NCI-H128 (cell line): ENCODE results near the gene RRAD.
"Not testable (repeated sequence)": the region's sequence is repeated elsewhere in the genome, so short reads cannot be mapped to it uniquely, and the experiment has no call there.

Experiments used
- DNase-seq: peaks from one replicate; lab custom pipeline; 2025; ENCODE audit not compliant: unreplicated experiment; lab: John Stamatoyannopoulos, UW

Gene RRAD

DNA sequence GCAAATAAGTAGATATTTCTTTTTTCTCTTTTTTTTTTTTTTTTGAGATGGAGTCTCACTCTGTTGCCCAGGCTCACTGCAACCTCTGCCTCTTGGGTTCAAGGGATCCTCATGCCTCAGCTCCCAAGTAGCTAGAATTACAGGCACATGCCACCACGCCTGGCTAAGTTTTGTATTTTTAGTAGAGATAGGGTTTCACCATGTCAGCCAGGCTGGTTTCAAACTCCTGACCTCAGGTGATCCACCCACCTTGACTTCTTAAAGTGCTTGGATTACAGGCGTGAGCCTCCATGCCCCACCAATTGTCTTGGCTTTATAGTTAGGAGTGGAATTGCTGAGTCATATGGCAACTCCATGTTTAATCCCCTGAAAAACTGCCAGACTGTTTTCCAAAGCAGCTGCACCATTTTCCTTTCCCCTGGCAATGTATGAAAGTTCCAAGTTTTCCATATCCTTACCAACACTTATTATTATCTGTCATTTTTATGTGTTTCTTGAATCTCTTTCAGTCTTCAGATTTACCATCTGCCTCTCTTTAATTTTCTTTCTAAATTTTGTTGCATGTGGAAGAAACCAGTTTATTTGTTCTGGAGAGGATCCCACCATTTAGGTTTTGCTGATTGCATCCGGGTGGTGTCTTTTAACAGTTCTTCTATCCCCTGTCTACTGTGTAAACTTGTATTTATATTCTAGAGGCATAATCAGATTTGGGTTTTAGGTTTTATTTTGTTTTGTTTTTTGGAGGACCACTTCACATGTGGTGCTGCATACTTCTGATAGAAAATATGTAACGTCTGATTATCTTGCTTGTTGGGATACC is 25.8 kb upstream of the RRAD start:
- no peak for DNase-seq

DNA sequence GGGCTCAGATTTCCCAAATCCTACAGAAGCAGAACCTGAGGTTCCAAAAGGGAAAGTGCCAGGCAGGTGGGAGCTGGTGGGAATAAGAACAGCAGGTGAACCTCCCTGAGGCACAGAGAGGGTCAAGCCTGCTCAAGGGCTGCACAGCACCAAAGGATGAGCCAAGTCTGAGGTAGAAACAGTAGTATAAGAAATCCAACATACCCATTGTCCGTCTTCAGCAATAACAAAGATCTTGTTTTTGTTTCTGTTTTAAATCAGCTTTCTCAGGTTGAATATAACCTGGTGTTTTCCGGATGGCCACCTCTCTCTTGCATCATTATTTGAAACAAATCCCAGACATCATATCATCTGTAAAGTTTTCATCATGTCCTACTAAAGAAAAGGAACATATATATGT is 25.1 kb upstream of the RRAD start:
- DNase-seq, result no peak

DNA sequence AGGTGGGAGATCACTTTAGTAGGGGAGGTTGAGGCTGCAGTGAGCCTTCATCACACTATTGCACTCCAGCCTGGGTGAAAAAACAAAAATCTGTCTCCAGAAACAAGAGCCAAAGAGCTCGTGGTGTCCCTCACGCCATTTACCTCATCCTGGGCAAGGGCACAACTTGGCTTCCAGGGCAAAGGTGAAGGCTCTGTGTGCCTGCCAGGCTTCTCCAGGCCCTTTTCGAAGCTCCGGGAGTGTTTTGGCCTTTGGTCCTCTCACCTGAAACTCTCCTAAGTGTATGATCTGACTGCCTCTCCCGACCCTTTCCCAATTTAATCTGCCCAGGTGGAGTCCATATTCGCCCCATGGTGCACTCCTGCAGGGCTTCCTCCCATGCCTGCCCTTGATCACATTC is 24.1 kb upstream of the RRAD start:
- no peak for DNase-seq

DNA sequence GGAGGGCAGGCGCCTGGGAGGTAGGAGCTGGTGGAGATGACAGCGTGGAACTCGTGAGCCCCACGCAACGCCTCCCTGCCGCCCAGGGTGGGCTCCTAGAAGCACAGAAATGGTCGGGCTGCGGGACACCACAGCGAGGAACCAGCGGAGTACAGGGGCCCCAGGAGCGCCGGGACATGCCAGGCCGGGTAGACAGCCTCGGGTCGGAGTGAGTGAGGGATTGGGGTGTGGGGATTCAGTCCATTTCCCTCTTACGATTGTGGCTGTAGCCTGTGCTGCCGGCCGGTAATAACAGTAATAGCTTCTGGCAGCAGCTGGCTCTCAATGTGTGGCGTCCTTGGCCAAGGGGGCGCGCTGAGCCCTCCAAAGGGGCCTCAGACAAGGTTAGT is 23.5 kb upstream of the RRAD start:
- DNase-seq, result no peak

DNA sequence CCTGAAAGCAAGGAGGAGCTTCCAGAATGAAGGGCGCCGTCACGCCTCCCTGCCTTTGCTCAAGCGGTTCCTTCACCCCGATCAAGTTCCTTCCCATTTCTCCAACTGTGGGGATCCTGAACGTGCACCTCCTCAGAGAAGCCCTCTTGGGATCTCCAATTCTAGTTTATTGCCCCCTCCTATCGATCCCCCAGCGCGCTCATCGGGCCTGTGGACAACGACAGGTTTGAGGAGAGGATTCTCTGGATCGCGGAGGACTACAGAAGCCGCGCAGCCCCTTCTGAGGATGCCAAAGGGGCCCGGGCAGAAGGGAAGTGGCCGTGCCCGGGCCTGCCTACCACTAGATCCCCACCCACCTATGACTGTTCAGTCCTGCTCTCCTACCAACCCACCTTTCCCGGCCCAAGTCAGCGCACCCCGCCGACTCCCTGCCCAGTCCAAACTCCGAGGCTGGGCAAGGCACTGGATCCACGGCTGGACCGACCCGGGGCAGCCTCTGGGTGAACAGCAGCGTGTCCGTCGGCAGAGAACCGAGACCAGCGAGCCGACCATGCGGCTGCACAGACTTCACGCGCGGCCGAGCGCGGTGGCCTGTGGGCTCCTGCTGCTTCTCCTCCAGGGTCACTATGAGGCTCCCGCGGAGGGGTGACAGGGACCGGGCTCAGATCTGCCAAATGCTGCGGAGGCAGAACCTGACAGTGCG is 22.9 kb upstream of the RRAD start:
- DNase-seq, result no peak

DNA sequence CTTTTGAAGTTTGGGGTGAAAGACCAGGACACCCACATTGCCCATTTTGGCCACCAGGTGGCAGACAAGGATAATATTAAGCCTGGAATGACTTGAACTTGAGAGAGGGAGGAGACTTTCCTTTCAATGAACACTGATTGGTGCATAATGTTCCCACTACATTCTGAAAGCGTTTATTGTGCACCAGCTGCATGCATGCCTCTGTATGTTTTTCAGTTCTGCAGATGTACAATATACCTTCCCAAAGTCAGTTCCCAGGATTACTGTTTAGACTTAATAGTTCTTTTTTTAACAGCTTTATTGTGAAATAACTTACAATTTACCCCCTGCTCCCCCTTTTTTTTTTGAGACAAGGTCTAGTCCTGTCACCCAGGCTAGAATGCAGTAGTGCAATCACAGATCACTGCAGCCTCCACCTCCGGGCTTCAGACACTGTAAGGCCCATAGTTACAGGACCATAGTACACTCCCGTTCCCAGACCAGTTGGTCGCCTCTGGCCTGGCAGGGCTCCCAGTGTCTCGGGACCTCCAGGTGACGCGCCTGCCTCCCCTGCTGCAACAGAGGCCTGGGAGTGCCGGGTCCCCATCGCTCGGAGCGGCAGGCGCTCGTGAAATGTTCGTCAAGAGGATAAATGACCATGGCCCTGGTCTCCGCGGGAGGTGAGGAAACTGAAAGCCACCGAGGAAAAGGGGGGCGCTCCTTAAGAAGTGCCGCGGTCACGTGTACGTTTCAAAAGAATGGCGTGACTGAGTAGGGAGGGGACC is 22.1 kb upstream of the RRAD start:
- peak; percentile 50 for DNase-seq

DNA sequence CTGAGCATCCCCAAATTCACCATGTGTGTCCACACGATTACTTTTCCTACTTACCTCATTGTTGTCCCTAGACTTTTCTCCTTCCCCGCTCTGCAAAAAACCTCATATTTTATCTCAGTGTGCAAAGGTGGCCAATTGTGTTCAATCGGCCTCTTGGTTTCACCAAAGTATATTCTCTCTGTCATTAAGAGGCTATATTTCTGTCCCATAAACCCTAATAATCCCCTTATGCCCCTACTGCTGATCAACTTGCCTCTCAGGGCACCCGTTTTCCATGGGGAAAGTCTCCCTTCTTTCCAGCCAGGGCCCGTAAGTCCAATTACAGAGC is 21.6 kb upstream of the RRAD start:
- no peak for DNase-seq

DNA sequence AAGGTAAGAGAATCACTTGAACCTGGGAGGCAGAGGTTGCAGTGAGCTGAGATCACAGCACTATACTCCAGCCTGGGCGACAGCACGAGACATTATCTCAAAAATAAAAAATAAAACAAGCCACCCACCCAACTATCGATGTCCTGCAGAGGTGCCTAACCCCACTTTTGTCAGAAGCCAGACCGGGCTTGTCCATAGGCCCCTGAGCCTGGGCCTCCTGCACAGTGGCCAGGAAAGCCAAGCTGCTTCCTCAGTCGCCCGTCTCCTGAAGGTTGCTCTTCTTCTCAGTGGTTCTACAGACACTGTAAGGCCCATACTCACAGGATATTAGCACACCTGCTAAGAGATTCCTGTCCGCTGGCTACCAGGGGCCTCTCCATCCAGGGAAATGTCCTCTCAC is 21.2 kb upstream of the RRAD start:
- no peak for DNase-seq

DNA sequence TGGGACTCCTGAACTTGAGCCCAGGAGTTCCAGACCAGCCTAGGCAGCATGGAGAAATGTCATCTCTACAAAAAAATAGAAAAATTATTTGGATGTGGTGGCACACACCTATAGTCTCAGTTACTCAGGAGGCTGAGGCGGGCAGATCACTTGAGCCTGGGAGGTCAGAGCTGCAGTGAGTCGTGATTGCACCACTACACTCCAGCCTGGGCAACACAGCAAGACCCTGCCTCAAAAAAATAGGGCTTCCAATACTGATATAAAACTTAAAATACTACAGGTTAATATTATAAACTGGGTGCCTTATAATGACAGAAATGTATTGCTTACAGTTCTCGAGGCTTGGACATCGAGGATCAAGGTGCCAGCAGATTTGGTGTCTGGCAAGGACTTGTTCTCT is 20.6 kb upstream of the RRAD start:
- no peak for DNase-seq

DNA sequence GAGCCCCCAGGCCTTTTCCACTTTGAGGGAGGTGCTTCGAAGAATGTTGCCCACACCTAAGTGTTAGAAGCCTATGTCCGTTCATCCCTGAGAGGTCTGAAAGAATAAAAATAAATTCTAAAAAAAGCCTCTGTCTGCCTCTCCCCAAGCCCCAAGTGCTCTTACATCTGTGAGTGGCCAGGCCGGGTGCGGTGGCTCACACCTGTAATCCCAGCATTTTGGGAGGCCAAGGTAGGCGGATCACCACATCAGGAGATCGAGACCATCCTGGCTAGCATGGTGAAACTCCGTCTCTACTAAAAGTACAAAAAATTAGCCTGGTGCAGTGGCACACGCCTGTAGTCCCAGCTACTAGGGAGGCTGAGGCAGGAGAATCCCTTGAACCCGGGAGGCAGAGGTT is 19.6 kb upstream of the RRAD start:
- DNase-seq, result not testable (repeated sequence)

DNA sequence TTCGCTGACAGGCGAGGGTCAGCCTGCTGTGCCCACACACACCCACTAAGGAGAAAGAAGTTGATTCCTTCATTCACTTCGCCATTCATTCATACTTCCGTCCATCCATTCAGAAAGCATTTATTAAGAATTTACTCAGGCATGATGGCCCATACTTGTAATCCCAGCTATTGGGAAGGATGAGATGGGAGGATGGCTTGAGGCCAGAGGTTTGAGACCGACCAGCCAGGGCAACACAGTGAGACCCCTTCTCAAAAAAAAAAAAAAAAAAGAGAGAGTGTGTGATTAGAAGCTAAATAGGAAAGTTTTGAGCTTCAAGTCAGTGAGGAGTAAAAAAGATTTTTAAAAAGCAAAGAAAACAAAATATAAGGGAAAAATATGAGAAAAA is 18.7 kb upstream of the RRAD start:
- no peak for DNase-seq

DNA sequence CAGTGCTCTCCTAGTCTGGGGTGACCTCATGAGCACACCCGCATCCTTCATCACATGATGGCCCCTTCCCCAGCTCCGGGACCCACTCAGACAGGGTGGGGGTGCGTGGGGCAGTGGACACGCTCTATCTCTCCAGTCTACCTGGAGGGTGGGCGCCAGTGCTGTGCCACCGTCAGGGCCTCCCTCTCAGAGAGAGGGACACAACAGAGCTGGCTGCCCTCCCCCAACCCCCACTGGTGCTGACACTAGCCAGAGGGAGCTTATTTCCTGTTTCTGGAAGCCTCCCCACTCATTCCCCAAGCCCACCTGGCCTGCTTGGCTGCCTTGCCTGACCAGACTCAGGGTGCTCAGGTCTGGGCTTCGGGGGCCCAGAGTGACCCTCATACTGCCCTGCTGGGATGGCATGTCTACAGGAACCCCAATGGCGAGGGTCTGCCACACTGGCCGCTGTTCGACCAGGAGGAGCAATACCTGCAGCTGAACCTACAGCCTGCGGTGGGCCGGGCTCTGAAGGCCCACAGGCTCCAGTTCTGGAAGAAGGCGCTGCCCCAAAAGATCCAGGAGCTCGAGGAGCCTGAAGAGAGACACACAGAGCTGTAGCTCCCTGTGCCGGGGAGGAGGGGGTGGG is 18.2 kb upstream of the RRAD start:
- no peak for DNase-seq

DNA sequence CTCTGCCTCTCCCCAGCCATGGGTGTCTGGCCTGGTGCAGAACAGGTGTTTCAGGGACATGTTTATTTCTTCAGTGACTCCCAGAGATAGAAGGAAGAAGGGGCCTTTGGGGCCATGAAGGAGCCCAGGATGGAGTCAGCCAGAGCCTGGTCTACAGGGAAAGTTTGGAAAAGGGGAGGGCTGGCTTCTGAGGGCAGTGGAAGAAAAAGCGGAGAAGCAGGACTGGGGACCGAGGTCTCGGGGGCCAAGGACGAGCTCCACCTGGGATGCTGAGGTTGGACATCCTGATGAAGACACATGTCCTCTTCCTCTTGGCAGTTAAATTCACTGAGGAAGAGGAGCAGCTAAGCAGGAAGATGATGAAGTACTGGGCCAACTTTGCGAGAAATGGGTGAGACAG is 17.6 kb upstream of the RRAD start:
- DNase-seq, result no peak

DNA sequence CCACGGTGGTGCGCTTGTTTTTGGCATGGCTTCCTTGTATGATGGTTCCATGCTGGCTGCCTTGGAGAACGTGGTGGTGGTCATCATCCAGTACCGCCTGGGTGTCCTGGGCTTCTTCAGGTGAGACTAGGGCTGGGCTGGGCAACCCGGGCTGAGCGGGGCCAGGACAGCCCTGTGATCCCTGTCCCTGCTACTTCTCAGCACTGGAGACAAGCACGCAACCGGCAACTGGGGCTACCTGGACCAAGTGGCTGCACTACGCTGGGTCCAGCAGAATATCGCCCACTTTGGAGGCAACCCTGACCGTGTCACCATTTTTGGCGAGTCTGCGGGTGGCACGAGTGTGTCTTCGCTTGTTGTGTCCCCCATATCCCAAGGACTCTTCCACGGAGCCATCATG is 14.9 kb upstream of the RRAD start:
- no peak for DNase-seq

DNA sequence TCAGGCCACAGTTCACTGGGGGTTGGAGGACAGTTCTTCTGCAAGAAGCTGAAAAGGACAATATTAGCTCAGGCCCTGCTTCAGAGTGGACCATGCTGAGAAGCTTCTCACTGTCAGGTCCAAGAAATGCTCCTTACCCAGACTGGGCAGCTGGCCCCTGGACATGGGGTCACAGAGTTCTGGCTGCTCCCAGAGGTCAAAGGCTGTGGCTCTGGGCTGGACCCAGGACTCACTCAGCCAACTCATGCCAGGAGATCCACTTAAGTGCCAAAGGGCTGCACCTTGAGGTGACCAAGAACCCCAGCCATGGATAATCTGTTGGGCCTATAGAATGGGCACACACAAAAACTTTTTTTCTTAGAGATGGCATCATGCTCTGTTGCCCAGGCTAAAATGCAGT is 14.0 kb upstream of the RRAD start:
- no peak for DNase-seq

DNA sequence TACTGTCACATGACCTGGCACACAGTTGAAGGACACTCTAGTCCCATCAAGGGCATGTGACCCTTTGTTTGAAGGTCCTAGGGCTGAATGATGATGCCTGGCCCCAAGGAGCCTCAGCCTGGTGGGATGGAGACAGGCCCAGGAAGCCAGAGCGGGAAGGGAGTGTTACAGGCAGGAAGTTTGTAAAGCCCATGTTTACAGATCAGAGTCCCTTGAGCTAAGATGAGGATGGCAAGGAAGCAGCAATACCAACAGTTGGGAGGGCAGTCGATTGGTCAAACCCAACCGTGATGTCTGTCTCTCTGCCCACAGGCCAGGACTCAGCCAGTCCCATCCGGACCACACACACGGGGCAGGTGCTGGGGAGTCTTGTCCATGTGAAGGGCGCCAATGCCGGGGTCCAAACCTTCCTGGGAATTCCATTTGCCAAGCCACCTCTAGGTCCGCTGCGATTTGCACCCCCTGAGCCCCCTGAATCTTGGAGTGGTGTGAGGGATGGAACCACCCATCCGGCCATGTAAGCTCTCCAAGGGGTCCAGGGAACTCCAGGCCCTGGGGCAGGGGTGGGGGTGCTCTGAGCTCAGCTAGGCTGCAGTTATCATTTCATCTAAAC is 12.5 kb upstream of the RRAD start:
- no peak for DNase-seq

DNA sequence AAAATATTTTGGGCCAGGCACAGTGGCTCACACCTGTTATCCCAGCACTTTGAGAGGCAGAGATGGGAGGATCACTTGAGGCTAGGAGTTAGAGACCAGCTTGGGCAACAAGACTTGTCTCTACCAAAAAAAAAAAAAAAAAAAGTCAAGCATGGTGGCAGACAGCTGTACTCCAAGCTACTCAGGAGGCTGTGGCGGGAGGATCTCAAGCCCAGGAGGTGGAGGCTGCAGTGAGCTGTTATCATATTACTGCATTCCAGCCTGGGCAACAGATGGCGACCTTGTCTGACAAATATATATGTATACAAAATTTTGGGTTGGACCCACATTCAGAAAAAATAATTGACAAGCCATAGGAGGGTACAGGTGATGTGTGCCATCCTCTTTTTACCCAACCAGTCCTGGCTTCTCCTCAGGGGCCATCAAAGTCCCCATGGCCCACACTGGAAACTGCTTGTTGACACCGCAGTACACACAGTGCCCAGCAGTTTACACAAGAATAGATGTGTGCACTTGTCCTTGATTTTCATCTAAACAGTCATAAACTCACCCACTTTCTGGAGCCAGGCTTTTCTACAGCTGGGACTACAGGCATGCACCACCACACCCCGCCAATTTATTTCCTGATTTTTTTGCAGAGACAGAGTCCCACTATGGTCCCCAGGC is 11.7 kb upstream of the RRAD start:
- DNase-seq, result no peak

DNA sequence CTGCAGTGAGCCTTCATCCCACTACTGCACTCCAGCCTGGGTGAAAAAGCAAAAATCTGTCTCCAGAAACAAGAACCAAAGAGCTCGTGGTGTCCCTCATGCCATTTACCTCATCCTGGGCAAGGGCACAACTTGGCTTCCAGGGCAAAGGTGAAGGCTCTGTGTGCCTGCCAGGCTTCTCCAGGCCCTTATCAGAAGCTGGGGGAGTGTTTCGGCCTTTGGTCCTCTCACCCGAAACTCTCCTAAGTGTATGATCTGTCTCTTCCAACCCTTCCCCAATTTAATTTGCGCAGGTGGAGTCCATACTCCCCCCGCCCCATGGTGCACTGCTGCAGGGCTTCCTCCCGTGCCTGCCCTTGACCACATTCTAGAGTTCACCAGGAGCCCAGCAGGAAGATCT is 11.1 kb upstream of the RRAD start:
- no peak for DNase-seq

DNA sequence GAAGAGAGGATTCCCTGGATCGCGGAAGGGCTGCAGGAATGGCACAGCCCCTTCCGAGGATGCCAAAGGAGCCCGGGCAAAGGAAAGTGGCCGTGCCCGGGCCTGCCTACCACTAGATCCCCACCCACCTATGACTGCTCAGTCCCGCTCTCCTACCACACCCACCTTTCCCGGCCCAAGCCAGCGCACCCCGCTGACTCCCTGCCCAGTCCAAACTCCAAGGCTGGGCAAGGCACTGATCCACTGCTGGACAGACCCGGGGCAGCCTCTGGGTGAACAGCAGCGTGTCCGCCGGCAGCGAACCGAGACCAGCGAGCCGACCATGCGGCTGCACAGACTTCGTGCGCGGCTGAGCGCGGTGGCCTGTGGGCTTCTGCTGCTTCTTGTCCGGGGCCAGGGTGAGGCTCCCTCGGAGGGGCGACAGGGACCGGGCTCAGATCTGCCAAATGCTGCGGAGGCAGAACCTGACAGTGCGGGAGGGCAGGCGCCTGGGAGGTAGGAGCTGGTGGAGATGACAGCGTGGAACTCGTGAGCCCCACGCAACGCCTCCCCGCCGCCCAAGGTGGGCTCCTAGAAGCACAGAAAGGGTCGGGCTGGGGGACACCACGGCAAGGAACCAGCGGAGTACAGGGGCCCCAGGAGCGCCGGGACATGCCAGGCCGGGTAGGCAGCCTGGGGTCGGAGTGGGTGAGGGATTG is 10.1 kb upstream of the RRAD start, which contains the start of gene CES2:
Gene CES2 (plus strand): TSS at position 203 of the 698 bp plus-strand sequence. CDS start 120 bp downstream, at position 323.
- DNase-seq, result no peak

DNA sequence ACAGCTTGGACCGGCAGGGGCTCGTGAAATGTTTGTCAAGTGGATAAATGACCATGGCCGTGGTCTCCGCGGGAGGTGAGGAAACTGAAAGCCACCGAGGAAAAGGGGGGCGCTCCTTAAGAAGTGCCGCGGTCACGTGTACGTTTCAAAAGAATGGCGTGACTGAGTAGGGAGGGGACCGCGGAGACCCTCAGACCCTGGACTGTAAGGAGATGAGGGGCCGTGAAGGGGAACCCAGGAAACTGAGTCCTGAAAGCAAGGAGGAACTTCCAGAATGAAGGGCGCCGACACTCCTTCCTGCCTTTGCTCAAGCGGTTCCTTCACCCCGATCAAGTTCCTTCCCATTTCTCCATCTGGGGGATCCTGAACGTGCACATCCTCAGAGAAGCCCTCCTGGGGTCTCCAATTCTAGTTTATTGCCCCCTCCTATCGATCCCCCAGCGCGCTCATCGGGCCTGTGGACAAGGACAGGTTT is 9.5 kb upstream of the RRAD start:
- not testable (repeated sequence) for DNase-seq
